Stimulated activated memory B cell treated with anti-CD40 and anti-IgM and Interleukin-4, amounts not matched to agents 10 μg/mL and 1 μg/mL and 100 μg/mL, for 72 hours (primary cell): ENCODE results near the gene NCOR1.

Experiments
- ATAC-seq: fragments of 150-1000 bp; cut with Tn5 transposase; 2 replicates; pipeline ENCODE4 v1.10.0; 2021
- H3K27ac Mint-ChIP-seq: one replicate; pipeline ENCODE4 v1.8.0; 2022; ENCODE audit warnings: mild to moderate bottlenecking, mixed read lengths
- H3K27me3 Mint-ChIP-seq: one replicate; pipeline ENCODE4 v1.8.0; 2022; ENCODE audit warnings: mixed read lengths
- H3K36me3 Mint-ChIP-seq: one replicate; pipeline ENCODE4 v1.8.0; 2022; ENCODE audit warnings: mixed read lengths
- H3K4me1 Mint-ChIP-seq: one replicate; pipeline ENCODE4 v1.8.0; 2022; ENCODE audit warnings: mixed read lengths
- H3K4me3 Mint-ChIP-seq: one replicate; pipeline ENCODE4 v1.8.0; 2022; ENCODE audit warnings: mild to moderate bottlenecking, moderate library complexity, mixed read lengths
- H3K9me3 Mint-ChIP-seq: one replicate; pipeline ENCODE4 v1.8.0; 2022; ENCODE audit warnings: mixed read lengths

Gene NCOR1

GRCh38 chr17:16215273-16215964 is at the start of gene NCOR1:
Gene NCOR1, minus strand, starts transcription at chr17:16215534. Its CDS starts 20,965 bp downstream, at chr17:16194569.
- ATAC-seq: peak; percentile 91
- Mint-ChIP-seq H3K27ac (peak within 1 kb of the TSS; percentile 94), H3K9me3 (no peaks in the 10 kb centered on the region), H3K4me1 (peaks cover 49% of the 10 kb centered on the region), H3K4me3 (peak within 1 kb of the TSS; percentile 98), H3K36me3 (no peaks in the 10 kb centered on the region), H3K27me3 (no peaks in the 10 kb centered on the region)

GRCh38 chr17:16262201-16262600 is 46.9 kb upstream of the NCOR1 start:
- Mint-ChIP-seq H3K27me3 (no peaks in the 10 kb centered on the region), H3K27ac (no peak overlapping the region)
- ATAC-seq: no peak

GRCh38 chr17:16261049-16261448 is 45.7 kb upstream of the NCOR1 start:
- Mint-ChIP-seq H3K36me3 (no peaks in the 10 kb centered on the region), H3K4me1 (no peaks in the 10 kb centered on the region), H3K4me3 (no peak overlapping the region), H3K9me3 (no peaks in the 10 kb centered on the region), H3K27ac (no peak overlapping the region), H3K27me3 (no peaks in the 10 kb centered on the region)
- no peak for ATAC-seq

More at GRCh38 chr17:16262201-16262600, 46.9 kb upstream of the NCOR1 start:
- H3K4me3 Mint-ChIP-seq: no peak overlapping the region
- H3K36me3 Mint-ChIP-seq: no peaks in the 10 kb centered on the region
- H3K4me1 Mint-ChIP-seq: peaks cover 5% of the 10 kb centered on the region
- H3K9me3 Mint-ChIP-seq: no peaks in the 10 kb centered on the region

DNA sequence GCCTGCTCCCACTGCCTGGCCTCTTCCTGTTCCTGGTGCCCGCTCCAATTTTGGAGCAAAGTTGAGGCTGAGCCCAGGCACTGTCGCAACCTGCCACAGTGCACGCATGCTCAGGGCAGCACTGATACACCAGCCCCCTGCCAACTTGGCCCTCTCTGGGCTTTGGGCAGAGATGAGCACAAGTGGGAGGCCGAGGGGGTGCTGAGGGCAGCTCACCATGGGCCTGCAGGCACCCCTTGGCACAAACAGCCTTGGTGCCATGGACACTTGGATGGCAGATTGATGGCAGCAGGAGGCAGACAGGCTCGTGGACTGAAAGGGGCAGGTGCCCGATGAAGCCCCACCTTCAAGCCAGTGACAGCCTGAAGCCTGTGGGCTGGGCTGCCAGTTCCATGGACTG is 44.6 kb upstream of the NCOR1 start:
- H3K4me1 Mint-ChIP-seq: no peaks in the 10 kb centered on the region
- H3K27me3 Mint-ChIP-seq: no peaks in the 10 kb centered on the region
- H3K27ac Mint-ChIP-seq: no peak overlapping the region
- no peaks in the 10 kb centered on the region for H3K36me3 Mint-ChIP-seq
- H3K9me3 Mint-ChIP-seq: no peaks in the 10 kb centered on the region
- ATAC-seq: no peak
- no peak overlapping the region for H3K4me3 Mint-ChIP-seq

- no peak for ATAC-seq
- H3K4me1 Mint-ChIP-seq: no peaks in the 10 kb centered on the region
- no peak overlapping the region for H3K4me3 Mint-ChIP-seq
- peaks cover 3% of the 10 kb centered on the region for H3K36me3 Mint-ChIP-seq
- H3K27ac Mint-ChIP-seq: no peak overlapping the region
- H3K27me3 Mint-ChIP-seq: no peaks in the 10 kb centered on the region
- no peaks in the 10 kb centered on the region for H3K9me3 Mint-ChIP-seq
These were observed 43.6 kb upstream of the NCOR1 start for GRCh38 chr17:16258901-16259300.

GRCh38 chr17:16255481-16255921 is 40.2 kb upstream of the NCOR1 start:
- Mint-ChIP-seq H3K27ac (peak overlapping the region; percentile 27), H3K4me1 (no peaks in the 10 kb centered on the region), H3K27me3 (no peaks in the 10 kb centered on the region), H3K9me3 (no peaks in the 10 kb centered on the region), H3K36me3 (peaks cover 13% of the 10 kb centered on the region), H3K4me3 (no peak overlapping the region)
- ATAC-seq: no peak

DNA sequence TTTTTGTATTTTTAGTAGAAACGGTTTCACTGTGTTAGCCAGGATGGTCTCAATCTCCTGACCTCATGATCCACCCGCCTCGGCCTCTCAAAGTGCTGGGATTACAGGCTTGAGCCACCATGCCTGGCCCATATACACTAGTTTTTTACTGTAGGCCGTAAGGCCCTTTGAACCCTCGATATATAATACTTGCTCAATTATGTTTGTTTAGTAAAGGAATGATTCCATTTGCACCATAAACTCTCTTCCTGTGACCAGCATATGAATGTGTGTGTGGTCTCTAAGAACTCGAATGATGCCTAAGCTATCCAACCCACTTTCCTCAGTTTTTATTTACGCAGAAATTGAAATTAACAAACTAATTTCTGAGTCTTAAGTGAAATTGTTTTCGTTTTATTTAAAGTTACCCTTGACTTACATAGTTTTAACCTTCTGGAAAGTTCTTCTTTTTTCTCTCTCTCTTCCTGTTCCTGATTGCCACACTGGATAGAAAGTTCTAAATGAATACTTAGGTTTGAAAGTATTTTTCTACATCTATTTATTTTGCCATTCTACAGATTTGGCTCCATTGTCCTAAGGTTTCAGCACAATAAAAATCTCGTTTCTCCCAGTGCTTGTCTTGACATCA is 39.6 kb upstream of the NCOR1 start:
- Mint-ChIP-seq H3K4me3 (no peak overlapping the region), H3K9me3 (no peaks in the 10 kb centered on the region), H3K27me3 (no peaks in the 10 kb centered on the region), H3K27ac (peak overlapping the region; percentile 27), H3K36me3 (peaks cover 13% of the 10 kb centered on the region), H3K4me1 (no peaks in the 10 kb centered on the region)
- ATAC-seq: no peak

DNA sequence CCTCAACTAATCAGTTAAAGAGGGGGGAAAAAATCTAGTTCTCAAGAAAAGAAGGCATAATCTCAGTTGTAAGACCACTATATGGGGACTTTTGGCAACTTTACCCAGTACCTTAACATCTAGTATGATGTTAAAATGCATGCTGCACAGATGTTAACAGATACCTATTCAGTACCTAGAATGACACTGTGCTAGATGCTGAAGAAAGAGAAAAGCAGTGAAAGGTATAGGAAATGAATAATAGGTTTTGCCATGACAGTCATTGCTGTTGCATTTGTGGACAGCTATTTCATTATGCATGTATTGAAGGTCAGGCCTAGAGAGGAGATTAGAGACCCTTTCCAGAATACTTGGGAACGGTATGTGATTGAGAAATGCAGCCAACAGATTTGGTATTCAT is 36.2 kb upstream of the NCOR1 start:
- no peak for ATAC-seq
- Mint-ChIP-seq H3K27me3 (no peaks in the 10 kb centered on the region), H3K4me3 (no peak overlapping the region), H3K9me3 (no peaks in the 10 kb centered on the region), H3K36me3 (peaks cover 26% of the 10 kb centered on the region), H3K27ac (no peak overlapping the region), H3K4me1 (no peaks in the 10 kb centered on the region)

DNA sequence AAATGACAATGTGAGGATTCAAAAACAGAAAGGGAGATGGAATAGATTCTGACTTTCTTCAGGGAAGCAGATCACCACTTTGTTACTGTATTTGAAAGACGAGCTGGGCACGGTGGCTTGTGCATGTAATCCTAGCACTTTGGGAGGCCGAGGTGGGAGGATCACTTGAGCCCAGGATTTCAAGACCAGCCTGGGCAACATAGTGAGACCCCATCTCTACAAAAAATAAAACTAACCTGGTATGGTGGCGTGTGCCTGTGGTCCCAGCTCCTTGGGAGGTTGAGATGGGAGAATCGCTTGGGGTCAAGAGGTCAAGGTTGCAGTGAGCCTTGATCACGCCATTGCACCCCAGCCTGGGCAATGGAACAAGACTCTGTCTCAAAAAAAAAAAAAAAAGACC is 35.7 kb upstream of the NCOR1 start:
- no peaks in the 10 kb centered on the region for H3K27me3 Mint-ChIP-seq
- H3K9me3 Mint-ChIP-seq: no peaks in the 10 kb centered on the region
- ATAC-seq: no peak
- H3K4me1 Mint-ChIP-seq: no peaks in the 10 kb centered on the region
- no peak overlapping the region for H3K4me3 Mint-ChIP-seq
- no peak overlapping the region for H3K27ac Mint-ChIP-seq
- peaks cover 26% of the 10 kb centered on the region for H3K36me3 Mint-ChIP-seq

GRCh38 chr17:16250635-16251034 is 35.3 kb upstream of the NCOR1 start:
- Mint-ChIP-seq H3K4me1 (no peaks in the 10 kb centered on the region), H3K9me3 (no peaks in the 10 kb centered on the region), H3K27me3 (no peaks in the 10 kb centered on the region), H3K27ac (no peak overlapping the region), H3K4me3 (no peak overlapping the region), H3K36me3 (peaks cover 26% of the 10 kb centered on the region)
- no peak for ATAC-seq

- Mint-ChIP-seq H3K36me3 (peaks cover 21% of the 10 kb centered on the region), H3K4me1 (peaks cover 10% of the 10 kb centered on the region), H3K27me3 (no peaks in the 10 kb centered on the region), H3K27ac (no peak overlapping the region), H3K9me3 (no peaks in the 10 kb centered on the region), H3K4me3 (no peak overlapping the region)
- no peak for ATAC-seq
These were observed 32.3 kb upstream of the NCOR1 start for GRCh38 chr17:16247586-16247984.

DNA sequence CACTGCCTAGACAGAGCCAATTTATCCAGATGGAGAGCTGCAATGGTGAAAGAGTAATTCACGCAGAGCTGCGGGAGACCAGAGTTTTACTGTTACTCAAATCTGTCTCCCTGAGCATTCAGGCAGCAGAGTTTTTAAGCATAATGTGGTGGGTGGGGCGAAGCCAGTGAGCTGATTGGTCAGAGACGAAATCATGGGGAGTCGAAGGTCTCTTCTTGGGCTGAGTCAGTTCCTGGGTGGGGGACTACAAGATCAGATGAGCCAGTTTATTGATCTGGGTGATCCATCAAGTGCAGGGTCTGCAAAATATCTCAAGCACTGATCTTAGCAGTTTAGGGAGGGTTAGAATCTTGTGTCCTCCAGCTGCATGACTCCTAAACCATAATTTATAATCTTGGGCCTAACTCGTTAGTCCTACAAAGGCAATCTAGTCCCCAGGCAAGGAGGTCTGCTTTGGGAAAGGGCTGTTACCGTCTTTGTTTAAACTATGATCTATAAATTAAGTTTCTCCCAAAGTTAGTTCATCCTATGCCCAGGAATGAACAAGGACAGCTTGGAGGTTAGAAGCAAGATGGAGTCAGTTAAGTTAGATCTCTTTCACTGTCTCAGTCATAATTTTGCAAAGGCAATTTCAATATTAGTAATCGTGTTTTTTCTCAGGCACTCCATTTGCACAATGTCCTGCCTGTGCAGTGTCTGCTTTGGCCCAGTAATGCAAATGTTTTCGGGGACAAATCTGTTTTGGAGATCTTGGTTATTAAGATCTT is 28.6 kb upstream of the NCOR1 start:
- Mint-ChIP-seq H3K4me3 (no peak overlapping the region), H3K36me3 (peaks cover 22% of the 10 kb centered on the region), H3K9me3 (no peaks in the 10 kb centered on the region), H3K4me1 (peaks cover 17% of the 10 kb centered on the region), H3K27me3 (no peaks in the 10 kb centered on the region), H3K27ac (peak overlapping the region; percentile 41)
- no peak for ATAC-seq

DNA sequence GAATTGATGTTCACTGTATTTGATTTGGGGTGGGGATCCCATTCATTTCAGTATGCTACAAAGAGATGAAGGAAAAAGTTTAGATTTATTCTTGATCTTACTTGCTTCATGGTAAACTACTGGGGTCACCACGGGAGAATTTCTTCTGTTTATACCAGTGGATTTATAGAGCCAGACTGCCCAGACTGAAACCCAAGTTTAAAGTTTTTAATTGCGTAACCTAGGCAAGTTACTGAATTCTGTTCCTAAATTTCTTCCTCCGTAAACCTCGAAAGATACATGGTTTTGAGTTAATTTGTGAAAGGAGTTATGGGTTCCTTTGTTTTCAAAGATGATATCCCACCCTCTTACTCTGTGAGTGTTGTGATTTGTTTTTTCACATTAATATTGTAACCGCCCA is 28.1 kb upstream of the NCOR1 start:
- no peak for ATAC-seq
- H3K4me3 Mint-ChIP-seq: no peak overlapping the region
- no peaks in the 10 kb centered on the region for H3K9me3 Mint-ChIP-seq
- peaks cover 17% of the 10 kb centered on the region for H3K36me3 Mint-ChIP-seq
- H3K27me3 Mint-ChIP-seq: no peaks in the 10 kb centered on the region
- H3K4me1 Mint-ChIP-seq: peaks cover 17% of the 10 kb centered on the region
- H3K27ac Mint-ChIP-seq: peak overlapping the region; percentile 41

GRCh38 chr17:16241906-16242399 is 26.6 kb upstream of the NCOR1 start:
- Mint-ChIP-seq H3K36me3 (peaks cover 11% of the 10 kb centered on the region), H3K4me3 (no peak overlapping the region), H3K4me1 (peaks cover 17% of the 10 kb centered on the region), H3K27me3 (no peaks in the 10 kb centered on the region), H3K9me3 (no peaks in the 10 kb centered on the region), H3K27ac (no peak overlapping the region)
- ATAC-seq: no peak

GRCh38 chr17:16239931-16240330 is 24.6 kb upstream of the NCOR1 start:
- Mint-ChIP-seq H3K9me3 (no peaks in the 10 kb centered on the region), H3K4me1 (peaks cover 17% of the 10 kb centered on the region), H3K4me3 (no peak overlapping the region), H3K27me3 (no peaks in the 10 kb centered on the region), H3K36me3 (peaks cover 27% of the 10 kb centered on the region), H3K27ac (no peak overlapping the region)
- ATAC-seq: no peak
